Common myeloid progenitor, CD34-positive (primary cell): ENCODE data around the gene NFAT5.

Experiments used
- CTCF ChIA-PET: fragments of 350-600 bp; sonication (Branson Sonifier 250); formaldehyde crosslinking; loops from one replicate; lab custom pipeline; 2021; ENCODE audit warnings: antibody characterized with exemption; lab: Charles Lee
- POLR2A ChIA-PET: fragments of 350-600 bp; sonication (Branson Sonifier 250); formaldehyde crosslinking; loops from one replicate; lab custom pipeline; 2021; ENCODE audit warnings: antibody characterized with exemption; lab: Charles Lee
- DNase-seq, 3 donors: peaks; one replicate each; pipeline versions ENCODE4 v3.0.0 to v3.0.0-alpha.2; 2013
- H3K27ac ChIP-seq, 2 experiments: 1 replicate in 1 of 2; 2 replicates in 1 of 2; pipeline ENCODE4 v1.7.0; 2013; ENCODE audit warnings: inconsistent platforms in 2 of 2, low read length in 2 of 2, mild to moderate bottlenecking in 2 of 2, low read depth in 1 of 2, moderate library complexity in 1 of 2; ENCODE audit not compliant: severe bottlenecking in 2 of 2, insufficient read depth in 1 of 2, poor library complexity in 1 of 2
- H3K27me3 ChIP-seq, 5 experiments: replicated peaks in 2 of 5; 1 replicate in 3 of 5; 2 replicates in 2 of 5; pipeline versions ENCODE4 v1.6.1 to v1.7.0; 2013; ENCODE audit warnings: low read length in 4 of 5, mild to moderate bottlenecking in 2 of 5, moderate library complexity in 2 of 5, inconsistent platforms in 1 of 5; ENCODE audit not compliant: insufficient read depth in 5 of 5, control insufficient read depth in 4 of 5
- H3K36me3 ChIP-seq, 4 experiments: 1 replicate in 2 of 4; 2 replicates in 2 of 4; pipeline versions ENCODE4 v1.6.1 to v1.7.0; 2013; ENCODE audit warnings: low read length in 3 of 4, control low read depth in 1 of 4, mild to moderate bottlenecking in 1 of 4; ENCODE audit not compliant: control insufficient read depth in 4 of 4, insufficient read depth in 4 of 4
- H3K4me1 ChIP-seq, 4 experiments: 1 replicate in 3 of 4; 2 replicates in 1 of 4; pipeline versions ENCODE4 v1.6.1 to v1.7.1; 2013; ENCODE audit warnings: low read length in 3 of 4, mild to moderate bottlenecking in 3 of 4, control low read depth in 1 of 4, inconsistent platforms in 1 of 4, moderate library complexity in 1 of 4; ENCODE audit not compliant: control insufficient read depth in 4 of 4, insufficient read depth in 4 of 4; ENCODE audit errors: control extremely low read depth in 1 of 4
- H3K4me3 ChIP-seq, 7 experiments: 1 replicate in 4 of 7; 2 replicates in 3 of 7; pipeline versions ENCODE4 v1.5.1 to v1.7.0; 2013; ENCODE audit warnings: mild to moderate bottlenecking in 7 of 7, low read length in 6 of 7, moderate library complexity in 6 of 7, inconsistent platforms in 2 of 7, low read depth in 2 of 7, control low read depth in 1 of 7; ENCODE audit not compliant: insufficient read depth in 4 of 7, control insufficient read depth in 1 of 7; ENCODE audit errors: extremely low read depth in 1 of 7
- H3K9me3 ChIP-seq, 5 experiments: 1 replicate in 4 of 5; 2 replicates in 1 of 5; pipeline versions ENCODE4 v1.6.1 to v1.7.1; 2013; ENCODE audit warnings: low read length in 4 of 5, mild to moderate bottlenecking in 2 of 5, inconsistent platforms in 1 of 5, low read depth in 1 of 5, moderate library complexity in 1 of 5; ENCODE audit not compliant: control insufficient read depth in 4 of 5, insufficient read depth in 2 of 5; ENCODE audit errors: control extremely low read depth in 1 of 5
- WGBS: methylation state at CpG from one replicate; pipeline ENCODE4 v1.1.5; 2013; ENCODE audit not compliant: insufficient coverage; 5-methylcytosine and 5-hydroxymethylcytosine counted together

Gene NFAT5

DNA sequence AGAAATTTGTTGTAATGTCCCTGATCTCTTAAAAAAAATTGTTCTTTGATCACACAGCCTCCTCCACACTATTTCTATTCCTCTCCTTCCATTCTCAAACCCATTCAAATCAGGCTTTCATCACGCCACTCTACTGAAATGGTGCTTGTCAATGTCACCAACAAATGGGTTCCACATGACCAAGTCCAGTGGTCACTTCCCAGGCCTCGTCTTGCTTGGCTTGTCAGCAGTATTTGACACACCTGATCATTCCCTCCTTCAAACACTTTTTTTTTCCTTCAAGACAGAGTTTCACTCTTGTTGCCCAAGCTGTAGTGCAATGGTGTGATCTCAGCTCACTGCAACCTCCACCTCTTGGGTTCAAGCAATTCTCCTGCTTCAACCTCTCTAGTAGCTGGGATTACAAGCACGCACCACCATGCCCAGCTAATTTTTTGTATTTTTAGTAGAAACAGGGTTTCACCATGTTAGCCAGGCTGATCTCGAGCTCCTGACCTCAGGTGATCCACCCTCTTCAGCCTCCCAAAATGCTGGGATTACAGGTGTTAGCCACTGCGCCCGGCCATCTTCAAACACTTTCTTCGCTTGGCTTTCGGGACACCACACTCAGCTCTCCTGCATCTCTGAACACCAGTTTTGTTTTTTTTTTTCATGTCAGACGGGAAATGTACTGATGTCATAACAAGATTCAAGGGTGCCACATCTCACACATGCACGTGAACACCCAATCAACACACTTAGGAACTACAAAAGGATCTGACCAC lies 142.3 kb downstream of the NFAT5 start:
- Histone ChIP-seq H3K4me3 (no peak overlapping the region), H3K9me3 (no peaks in the 10 kb centered on the region), H3K4me1 (no peaks in the 10 kb centered on the region), H3K27ac (no peak overlapping the region), H3K27me3 (no peaks in the 10 kb centered on the region), H3K36me3 (peaks cover 2 to 29% (median 10%) of the 10 kb centered on the region in 4 experiments)
- WGBS: 96% methylated on average over 10 of the region's 10 CpGs
- ChIA-PET CTCF (interaction anchor here (0.9 to 10.2 kb wide), 5 partner anchors 12 to 221 kb away, joined by 3 to 79 read pairs (median 4); partner anchors contain the start of gene NOB1), POLR2A (no interaction called here)
- no peak for DNase-seq

DNA sequence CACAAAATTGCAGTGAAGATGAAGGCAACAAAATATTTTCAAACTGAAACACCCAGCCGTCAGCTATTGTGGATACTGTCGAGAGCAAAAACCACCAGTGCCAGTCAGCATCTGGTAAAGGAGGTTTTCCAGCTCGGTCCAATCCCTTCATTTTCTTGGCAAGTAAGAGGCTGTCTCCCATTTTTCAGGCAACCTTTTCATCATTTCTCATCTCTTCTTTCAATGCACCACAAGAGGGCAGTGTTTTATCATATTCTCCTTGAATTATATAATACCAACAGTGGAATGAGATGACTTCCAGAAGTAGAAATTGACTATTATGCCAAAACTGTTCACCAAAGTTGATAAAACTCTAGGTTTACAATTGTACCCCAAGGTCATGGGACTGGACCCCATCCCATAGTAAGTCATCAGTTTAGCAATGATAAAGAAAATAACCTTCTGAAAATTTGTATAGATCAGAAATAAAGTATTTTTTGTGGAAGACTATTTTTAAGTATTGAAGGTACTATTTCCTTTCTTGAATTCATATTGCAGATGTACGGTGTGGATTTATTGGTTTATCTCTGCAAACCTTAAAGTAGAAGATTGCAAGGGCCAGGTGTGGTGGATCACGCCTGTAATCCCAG lies 143.8 kb downstream of the NFAT5 start:
- Histone ChIP-seq H3K36me3 (peaks cover 2 to 23% (median 11%) of the 10 kb centered on the region in 4 experiments), H3K4me3 (no peak overlapping the region), H3K27me3 (no peaks in the 10 kb centered on the region), H3K27ac (no peak overlapping the region), H3K9me3 (no peaks in the 10 kb centered on the region), H3K4me1 (no peaks in the 10 kb centered on the region)
- 70% methylated on average over 2 of the region's 5 CpGs for WGBS
- ChIA-PET POLR2A (no interaction called here), CTCF (interaction anchor here (0.6 to 10.2 kb wide), 16 partner anchors 10 to 221 kb away, joined by 3 to 79 read pairs (median 4); partner anchors contain the start of gene NOB1)
- DNase-seq: peak; percentile 64 to 80 (median 78)

- CTCF ChIA-PET: interaction anchor here (0.9 to 10.2 kb wide), 5 partner anchors 11 to 219 kb away, joined by 3 to 79 read pairs (median 3); partner anchors contain the start of gene NOB1
- no peaks in the 10 kb centered on the region for H3K9me3 ChIP-seq
- no peak for DNase-seq
- POLR2A ChIA-PET: no interaction called here
- no peaks in the 10 kb centered on the region for H3K4me1 ChIP-seq
- WGBS: 92% methylated on average over 4 of the region's 12 CpGs
- H3K27ac ChIP-seq: no peak overlapping the region
- H3K36me3 ChIP-seq: peaks cover 5 to 23% (median 12%) of the 10 kb centered on the region in 4 experiments
- no peak overlapping the region for H3K4me3 ChIP-seq
- no peaks in the 10 kb centered on the region for H3K27me3 ChIP-seq
These were observed 145.5 kb downstream of the NFAT5 start for GRCh38 chr16:69711115-69711740.

DNA sequence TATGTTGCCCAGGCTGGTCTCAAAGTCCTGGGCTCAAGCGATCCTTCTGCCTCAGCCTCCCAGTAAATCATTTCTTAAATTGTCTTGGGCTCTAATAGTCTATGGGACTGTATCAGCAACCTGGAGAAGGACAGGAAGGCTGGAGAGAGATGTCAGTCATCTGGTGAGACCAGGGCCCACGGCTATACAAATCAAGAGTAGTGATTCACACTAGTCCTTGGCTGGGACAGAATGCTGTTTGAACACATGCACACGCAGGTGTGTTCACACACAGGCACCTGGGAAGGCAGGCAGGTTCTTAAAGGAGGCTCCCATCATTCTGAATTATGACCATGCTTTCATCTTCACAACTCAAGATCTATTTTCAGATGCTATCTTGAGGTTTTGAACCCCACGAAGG lies 146.5 kb downstream of the NFAT5 start:
- DNase-seq: no peak
- H3K36me3 ChIP-seq: peaks cover 5 to 22% (median 12%) of the 10 kb centered on the region in 4 experiments
- ChIA-PET POLR2A (no interaction called here), CTCF (interaction anchor here (1.0 to 10.2 kb wide), 4 partner anchors 11 to 43 kb away, joined by 3 to 79 read pairs (median 4); partner anchors contain the start of gene NOB1)
- no peak overlapping the region for H3K27ac ChIP-seq
- no peaks in the 10 kb centered on the region for H3K27me3 ChIP-seq
- H3K9me3 ChIP-seq: no peaks in the 10 kb centered on the region
- 95% methylated on average over 4 of the region's 4 CpGs for WGBS
- H3K4me1 ChIP-seq: no peaks in the 10 kb centered on the region
- no peak overlapping the region for H3K4me3 ChIP-seq

- peak in 1 of 3 donors; percentile 17 for DNase-seq
- Histone ChIP-seq H3K9me3 (no peaks in the 10 kb centered on the region), H3K36me3 (peaks cover 5 to 21% (median 12%) of the 10 kb centered on the region in 4 experiments), H3K27ac (no peak overlapping the region), H3K4me3 (no peak overlapping the region), H3K27me3 (no peaks in the 10 kb centered on the region), H3K4me1 (no peaks in the 10 kb centered on the region)
- POLR2A ChIA-PET: no interaction called here
- CTCF ChIA-PET: interaction anchor here (1.1 to 10.2 kb wide), 3 partner anchors 14 to 43 kb away, joined by 3 to 79 read pairs (median 4); partner anchors contain the start of gene NOB1
- WGBS: 98% methylated on average over 9 of the region's 9 CpGs
These were observed 147.3 kb downstream of the NFAT5 start for GRCh38 chr16:69712914-69713581.

GRCh38 chr16:69717066-69717465 lies 151.3 kb downstream of the NFAT5 start:
- no peaks in the 10 kb centered on the region for H3K4me1 ChIP-seq
- POLR2A ChIA-PET: interaction anchor here (1.1 kb wide), 1 partner anchor 10 kb away, joined by 4 read pairs; no protein-coding TSS in a partner anchor
- no peak overlapping the region for H3K4me3 ChIP-seq
- WGBS: 100% methylated on average over 5 of the region's 6 CpGs
- no peaks in the 10 kb centered on the region for H3K9me3 ChIP-seq
- CTCF ChIA-PET: interaction anchor here (1.1 to 3.0 kb wide), 3 partner anchors 11 to 214 kb away, joined by 3 to 9 read pairs (median 3); partner anchors contain the start of gene NOB1
- H3K27me3 ChIP-seq: no peaks in the 10 kb centered on the region
- H3K36me3 ChIP-seq: peaks cover 0 to 16% (median 8%) of the 10 kb centered on the region in 4 experiments
- DNase-seq: no peak
- H3K27ac ChIP-seq: no peak overlapping the region
